ENCODE measurements around the gene DGKZ. TPM values are rescaled to one million over a fixed set of nuclear protein-coding genes. Genes with fewer than 3 reads are reported as not detected.

Gene DGKZ
- total RNA-seq, 1 experiment from 2014 or later, result 57.9 TPM

- no peaks in the 10 kb centered on the region for H3K9me3 Mint-ChIP-seq (ENCODE audit: unreplicated experiment)
- CTCF ChIA-PET, result interaction anchor here (0.6 to 2.6 kb wide), 8 partner anchors 9 to 348 kb away, joined by 3 to 8 read pairs (median 4); no protein-coding TSS in a partner anchor
- intact Hi-C loops (cut with micrococcal nuclease), result no loop called here
- H3K4me3 Mint-ChIP-seq (ENCODE audit: unreplicated experiment), result no peak overlapping the region
- TF ChIP-seq CTCF (IDR thresholded peaks at IDR 0.05; ENCODE audit: unreplicated experiment), result no peak
- no peak overlapping the region for H3K27ac Mint-ChIP-seq (ENCODE audit: low read depth, unreplicated experiment)
- H3K4me1 Mint-ChIP-seq (ENCODE audit: insufficient read depth, unreplicated experiment), result peaks cover 26% of the 10 kb centered on the region
- peaks cover 3% of the 10 kb centered on the region for H3K36me3 Mint-ChIP-seq (ENCODE audit: insufficient read depth, unreplicated experiment)
- DNase-seq (ENCODE audit: unreplicated experiment), result no peak
- POLR2A ChIA-PET, result no interaction called here
- BruUV-seq (replicated peaks), result no TSS peak
- H3K27me3 Mint-ChIP-seq (ENCODE audit: insufficient read depth, unreplicated experiment), result no peaks in the 10 kb centered on the region
Measured at GRCh38 chr11:46353698-46354097, 6.4 kb downstream of the DGKZ start.

- peak; percentile 91 for DNase-seq (ENCODE audit: unreplicated experiment)
- ChIA-PET CTCF (interaction anchor here (0.7 to 2.0 kb wide), 6 partner anchors 10 to 181 kb away, joined by 3 to 8 read pairs (median 4); partner anchors contain the start of gene DGKZ), POLR2A (interaction anchor here (0.9 to 1.5 kb wide), 7 partner anchors 9 to 344 kb away, joined by 3 to 5 read pairs (median 3); partner anchors contain the start of genes ARHGAP1, DGKZ and ZNF408)
- Mint-ChIP-seq H3K36me3 (ENCODE audit: insufficient read depth, unreplicated experiment) (no peaks in the 10 kb centered on the region), H3K9me3 (ENCODE audit: unreplicated experiment) (no peaks in the 10 kb centered on the region), H3K4me3 (ENCODE audit: unreplicated experiment) (peak overlapping the region; percentile 74), H3K27ac (ENCODE audit: low read depth, unreplicated experiment) (peak overlapping the region; percentile 92), H3K27me3 (ENCODE audit: insufficient read depth, unreplicated experiment) (no peaks in the 10 kb centered on the region), H3K4me1 (ENCODE audit: insufficient read depth, unreplicated experiment) (peaks cover 19% of the 10 kb centered on the region)
- TF ChIP-seq CTCF (IDR thresholded peaks at IDR 0.05; ENCODE audit: unreplicated experiment), result no peak
- intact Hi-C loops (cut with micrococcal nuclease), result no loop called here
- no TSS peak for BruUV-seq (replicated peaks)
Measured at GRCh38 chr11:46356924-46357482, 9.7 kb downstream of the DGKZ start.

GRCh38 chr11:46357483-46357936 is 10.2 kb downstream of the DGKZ start:
- Mint-ChIP-seq H3K36me3 (ENCODE audit: insufficient read depth, unreplicated experiment) (no peaks in the 10 kb centered on the region), H3K4me3 (ENCODE audit: unreplicated experiment) (peak overlapping the region; percentile 74), H3K27ac (ENCODE audit: low read depth, unreplicated experiment) (peak overlapping the region; percentile 92), H3K4me1 (ENCODE audit: insufficient read depth, unreplicated experiment) (peaks cover 22% of the 10 kb centered on the region), H3K9me3 (ENCODE audit: unreplicated experiment) (no peaks in the 10 kb centered on the region), H3K27me3 (ENCODE audit: insufficient read depth, unreplicated experiment) (no peaks in the 10 kb centered on the region)
- TF ChIP-seq CTCF (IDR thresholded peaks at IDR 0.05; ENCODE audit: unreplicated experiment), result no peak
- peak; percentile 79 for DNase-seq (ENCODE audit: unreplicated experiment)
- POLR2A ChIA-PET, result interaction anchor here (0.9 to 1.5 kb wide), 6 partner anchors 9 to 343 kb away, joined by 3 to 5 read pairs (median 4); partner anchors contain the start of genes ARHGAP1, DGKZ and ZNF408
- intact Hi-C loops (cut with micrococcal nuclease), result no loop called here
- CTCF ChIA-PET, result interaction anchor here (0.6 to 2.0 kb wide), 8 partner anchors 9 to 259 kb away, joined by 3 to 8 read pairs (median 4); partner anchors contain the start of gene DGKZ
- no TSS peak for BruUV-seq (replicated peaks)

GRCh38 chr11:46359953-46360352 is 12.7 kb downstream of the DGKZ start:
- ChIA-PET POLR2A (interaction anchor here (2.0 kb wide), 1 partner anchor 11 kb away, joined by 6 read pairs; no protein-coding TSS in a partner anchor), CTCF (interaction anchor here (0.6 to 3.1 kb wide), 5 partner anchors 8 to 92 kb away, joined by 3 to 23 read pairs (median 4); no protein-coding TSS in a partner anchor)
- TF ChIP-seq CTCF (IDR thresholded peaks at IDR 0.05; ENCODE audit: unreplicated experiment), result no peak
- Mint-ChIP-seq H3K4me1 (ENCODE audit: insufficient read depth, unreplicated experiment) (peaks cover 29% of the 10 kb centered on the region), H3K4me3 (ENCODE audit: unreplicated experiment) (no peak overlapping the region), H3K9me3 (ENCODE audit: unreplicated experiment) (no peaks in the 10 kb centered on the region), H3K27ac (ENCODE audit: low read depth, unreplicated experiment) (no peak overlapping the region), H3K36me3 (ENCODE audit: insufficient read depth, unreplicated experiment) (no peaks in the 10 kb centered on the region), H3K27me3 (ENCODE audit: insufficient read depth, unreplicated experiment) (no peaks in the 10 kb centered on the region)
- DNase-seq (ENCODE audit: unreplicated experiment), result no peak
- no TSS peak for BruUV-seq (replicated peaks)
- intact Hi-C loops (cut with micrococcal nuclease), result no loop called here

Data from MCF 10A (cell line).